Large intestine (tissue), 3 donors: ENCODE results near the gene MMP25. TPM values are rescaled to one million over a fixed set of nuclear protein-coding genes. Genes with fewer than 3 reads are reported as not detected.

Experiments used
- DNase-seq, 2 donors: peaks; one replicate each; pipeline versions ENCODE4 v3.0.0 to v3.0.0-alpha.2; 2013
- H3K27ac ChIP-seq: one replicate; pipeline ENCODE4 v1.5.1; 2013; ENCODE audit warnings: low read length
- H3K27me3 ChIP-seq: 2 replicates; pipeline ENCODE4 v1.6.1; 2013; ENCODE audit warnings: low read length; ENCODE audit not compliant: control insufficient read depth, insufficient read depth
- H3K36me3 ChIP-seq: 2 replicates; pipeline ENCODE4 v1.6.1; 2013; ENCODE audit warnings: low read length; ENCODE audit not compliant: control insufficient read depth, insufficient read depth
- H3K4me1 ChIP-seq: one replicate; pipeline ENCODE4 v1.6.1; 2013; ENCODE audit warnings: low read length; ENCODE audit not compliant: control insufficient read depth, insufficient read depth
- H3K4me3 ChIP-seq: one replicate; pipeline ENCODE4 v1.5.1; 2013; ENCODE audit warnings: low read length
- H3K9me3 ChIP-seq: one replicate; pipeline ENCODE4 v1.6.1; 2013; ENCODE audit warnings: mild to moderate bottlenecking, low read depth, low read length, moderate library complexity; ENCODE audit not compliant: control insufficient read depth
- WGBS: methylation state at CpG from one replicate; pipeline ENCODE4 v1.1.5; 2013; ENCODE audit warnings: low lambda C conversion rate; ENCODE audit not compliant: insufficient coverage; 5-methylcytosine and 5-hydroxymethylcytosine counted together
- polyA plus RNA-seq: library from polyadenylated mRNA; unstranded; fragments of 120-200 nt; gene quantifications from one replicate; pipeline ENCODE4 v1.2.1, GENCODE V29; 2013

The MMP25 gene
- polyA plus RNA-seq, 1 donor: 4.3 TPM

DNA sequence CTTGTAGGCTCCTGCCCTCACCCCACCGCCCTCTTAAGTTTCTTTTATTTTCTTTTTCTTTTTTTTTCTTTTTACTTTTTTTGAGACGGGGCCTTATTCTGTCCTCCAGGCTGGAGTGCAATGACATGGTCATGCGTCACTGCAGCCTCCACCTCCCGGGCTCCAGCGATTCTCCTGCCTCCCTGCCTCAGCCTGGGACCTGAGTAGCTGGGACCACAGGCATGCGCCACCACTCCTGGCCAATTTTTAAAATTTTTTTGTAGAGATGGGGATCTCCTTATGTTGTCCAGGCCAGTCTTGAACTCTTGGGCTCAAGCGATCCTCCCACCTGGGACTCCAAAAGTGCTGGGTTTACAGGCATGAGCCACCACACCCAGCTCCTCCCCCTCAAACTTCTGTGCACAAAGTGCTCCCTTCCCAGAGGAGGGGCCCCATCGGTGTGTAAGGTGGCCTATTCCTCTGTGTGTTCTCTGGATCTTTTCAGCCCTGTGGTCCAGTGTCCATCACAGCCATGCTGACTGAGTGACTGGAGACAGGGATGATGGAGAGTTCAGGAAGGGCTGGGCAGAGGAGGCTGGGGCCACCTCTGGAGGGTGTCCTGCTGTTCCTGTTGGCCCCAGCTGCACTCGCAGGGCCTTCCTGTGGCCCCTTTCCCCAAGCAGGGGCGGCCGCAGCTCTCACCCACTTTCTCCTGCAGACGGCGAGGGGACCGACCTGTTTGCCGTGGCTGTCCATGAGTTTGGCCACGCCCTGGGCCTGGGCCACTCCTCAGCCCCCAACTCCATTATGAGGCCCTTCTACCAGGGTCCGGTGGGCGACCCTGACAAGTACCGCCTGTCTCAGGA lies 10.2 kb downstream of the MMP25 start:
- Histone ChIP-seq H3K27ac (no peak overlapping the region), H3K36me3 (no peaks in the 10 kb centered on the region), H3K4me1 (peaks cover 9% of the 10 kb centered on the region), H3K9me3 (no peaks in the 10 kb centered on the region), H3K27me3 (no peaks in the 10 kb centered on the region), H3K4me3 (no peak overlapping the region)
- 33% methylated on average over 1 of the region's 19 CpGs for WGBS
- DNase-seq: no peak

DNA sequence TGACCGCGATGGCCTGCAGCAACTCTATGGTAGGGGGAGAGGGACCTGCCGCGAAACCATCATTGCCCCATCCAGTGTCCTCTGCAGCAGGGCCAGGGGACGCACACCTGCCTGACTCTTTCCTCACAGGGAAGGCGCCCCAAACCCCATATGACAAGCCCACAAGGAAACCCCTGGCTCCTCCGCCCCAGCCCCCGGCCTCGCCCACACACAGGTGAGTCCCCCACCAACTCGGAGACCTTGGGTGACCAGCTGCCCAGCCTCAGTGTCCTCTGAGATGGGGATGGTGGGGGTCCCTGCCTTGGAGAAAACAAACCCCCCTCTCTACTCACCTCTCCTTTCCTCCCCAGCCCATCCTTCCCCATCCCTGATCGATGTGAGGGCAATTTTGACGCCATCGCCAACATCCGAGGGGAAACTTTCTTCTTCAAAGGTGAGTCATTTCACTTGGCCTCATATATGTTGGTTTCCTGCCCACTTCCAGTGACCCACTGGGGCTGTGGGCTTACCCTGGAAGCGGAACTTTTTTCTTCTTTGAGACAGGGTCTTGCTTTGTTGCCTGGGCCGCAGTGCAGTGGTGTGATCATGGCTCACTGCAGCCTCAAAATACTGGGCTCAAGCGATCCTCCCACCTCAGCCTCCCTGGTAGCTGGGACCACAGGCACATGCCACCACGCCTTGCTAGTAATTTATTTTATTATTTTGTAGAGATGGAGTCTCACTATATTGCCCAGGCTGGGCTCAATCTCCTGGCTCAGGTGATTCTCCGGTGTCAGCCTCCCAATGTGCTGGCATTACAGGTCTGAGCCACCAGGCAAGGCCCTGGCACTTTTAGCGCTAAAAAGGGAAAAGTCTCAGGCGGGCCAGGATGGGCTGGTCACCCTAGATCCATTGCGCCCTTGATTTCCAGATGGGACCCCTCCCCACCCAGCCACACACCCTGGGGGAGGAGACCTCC lies 11.1 kb downstream of the MMP25 start:
- Histone ChIP-seq H3K36me3 (no peaks in the 10 kb centered on the region), H3K4me3 (peak overlapping the region; percentile 88), H3K4me1 (peaks cover 9% of the 10 kb centered on the region), H3K9me3 (no peaks in the 10 kb centered on the region), H3K27ac (no peak overlapping the region), H3K27me3 (no peaks in the 10 kb centered on the region)
- no peak for DNase-seq
- WGBS: no CpG with 5 or more reads among the region's 22 CpGs

DNA sequence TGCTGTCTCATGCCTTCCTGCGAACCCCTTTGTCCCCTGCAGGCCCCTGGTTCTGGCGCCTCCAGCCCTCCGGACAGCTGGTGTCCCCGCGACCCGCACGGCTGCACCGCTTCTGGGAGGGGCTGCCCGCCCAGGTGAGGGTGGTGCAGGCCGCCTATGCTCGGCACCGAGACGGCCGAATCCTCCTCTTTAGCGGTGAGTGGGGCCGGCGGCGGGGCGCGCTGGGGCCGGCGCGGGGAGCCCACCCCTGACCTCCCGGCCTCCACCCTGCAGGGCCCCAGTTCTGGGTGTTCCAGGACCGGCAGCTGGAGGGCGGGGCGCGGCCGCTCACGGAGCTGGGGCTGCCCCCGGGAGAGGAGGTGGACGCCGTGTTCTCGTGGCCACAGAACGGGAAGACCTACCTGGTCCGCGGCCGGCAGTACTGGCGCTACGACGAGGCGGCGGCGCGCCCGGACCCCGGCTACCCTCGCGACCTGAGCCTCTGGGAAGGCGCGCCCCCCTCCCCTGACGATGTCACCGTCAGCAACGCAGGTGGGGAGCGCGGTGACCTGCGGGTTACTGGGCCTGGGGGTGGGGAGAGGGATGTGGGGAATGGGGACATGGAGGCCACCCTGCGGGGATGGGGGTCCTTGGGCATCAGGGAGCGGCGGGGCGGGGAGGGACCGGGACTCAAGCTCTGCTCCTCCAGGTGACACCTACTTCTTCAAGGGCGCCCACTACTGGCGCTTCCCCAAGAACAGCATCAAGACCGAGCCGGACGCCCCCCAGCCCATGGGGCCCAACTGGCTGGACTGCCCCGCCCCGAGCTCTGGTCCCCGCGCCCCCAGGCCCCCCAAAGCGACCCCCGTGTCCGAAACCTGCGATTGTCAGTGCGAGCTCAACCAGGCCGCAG lies 12.0 kb downstream of the MMP25 start:
- no peaks in the 10 kb centered on the region for H3K9me3 ChIP-seq
- peak; percentile 63 to 70 for DNase-seq
- H3K27me3 ChIP-seq: no peaks in the 10 kb centered on the region
- peak overlapping the region; percentile 88 for H3K4me3 ChIP-seq
- peak overlapping the region; percentile 38 for H3K27ac ChIP-seq
- H3K36me3 ChIP-seq: no peaks in the 10 kb centered on the region
- peaks cover 14% of the 10 kb centered on the region for H3K4me1 ChIP-seq
- WGBS: no CpG with 5 or more reads among the region's 77 CpGs

- Histone ChIP-seq H3K36me3 (no peaks in the 10 kb centered on the region), H3K4me1 (peaks cover 19% of the 10 kb centered on the region)
- no CpG with 5 or more reads among the region's 67 CpGs for WGBS
Observed at GRCh38 chr16:3059041-3059722, 12.8 kb downstream of the MMP25 start.

GRCh38 chr16:3059723-3060242 lies 13.4 kb downstream of the MMP25 start:
- Histone ChIP-seq H3K36me3 (no peaks in the 10 kb centered on the region), H3K9me3 (peaks cover 3% of the 10 kb centered on the region), H3K27ac (peak overlapping the region; percentile 68), H3K4me3 (peak overlapping the region; percentile 32), H3K4me1 (peaks cover 24% of the 10 kb centered on the region), H3K27me3 (no peaks in the 10 kb centered on the region)
- no CpG with 5 or more reads among the region's 9 CpGs for WGBS
- no peak for DNase-seq

More at GRCh38 chr16:3059041-3059722, 12.8 kb downstream of the MMP25 start:
- Histone ChIP-seq H3K4me3 (peak overlapping the region; percentile 88), H3K9me3 (no peaks in the 10 kb centered on the region), H3K27ac (peak overlapping the region; percentile 68), H3K27me3 (no peaks in the 10 kb centered on the region)
- peak; percentile 92 to 94 for DNase-seq

GRCh38 chr16:3060339-3061127 lies 14.2 kb downstream of the MMP25 start:
- H3K9me3 ChIP-seq: peaks cover 4% of the 10 kb centered on the region
- H3K4me3 ChIP-seq: no peak overlapping the region
- DNase-seq: no peak
- H3K27me3 ChIP-seq: no peaks in the 10 kb centered on the region
- 94% methylated on average over 3 of the region's 14 CpGs for WGBS
- no peaks in the 10 kb centered on the region for H3K36me3 ChIP-seq
- H3K27ac ChIP-seq: no peak overlapping the region
- peaks cover 31% of the 10 kb centered on the region for H3K4me1 ChIP-seq

- no peak overlapping the region for H3K27ac ChIP-seq
- H3K36me3 ChIP-seq: no peaks in the 10 kb centered on the region
- DNase-seq: no peak
- WGBS: no CpG with 5 or more reads among the region's 6 CpGs
- peaks cover 40% of the 10 kb centered on the region for H3K4me1 ChIP-seq
- H3K4me3 ChIP-seq: no peak overlapping the region
- H3K9me3 ChIP-seq: peaks cover 4% of the 10 kb centered on the region
- no peaks in the 10 kb centered on the region for H3K27me3 ChIP-seq
Observed at GRCh38 chr16:3062553-3062952, 16.2 kb downstream of the MMP25 start.

GRCh38 chr16:3063625-3064386 lies 17.4 kb downstream of the MMP25 start:
- peak; percentile 25 to 73 for DNase-seq
- Histone ChIP-seq H3K27me3 (no peaks in the 10 kb centered on the region), H3K27ac (peak overlapping the region; percentile 62), H3K36me3 (peaks cover 4% of the 10 kb centered on the region), H3K4me3 (no peak overlapping the region), H3K9me3 (peaks cover 4% of the 10 kb centered on the region), H3K4me1 (peaks cover 45% of the 10 kb centered on the region)
- WGBS: no CpG with 5 or more reads among the region's 8 CpGs
